IMR-90 (cell line): Measurements from ENCODE around the gene PARG. TPM values are rescaled to one million over a fixed set of nuclear protein-coding genes. Genes with fewer than 3 reads are reported as not detected.

Experiments used
- ATAC-seq: fragments of 200-7000 bp; cut with Tn5 transposase; 2 replicates; pipeline ENCODE4 v1.9.1; 2020; ENCODE audit warnings: low read depth, mild to moderate bottlenecking, moderate library complexity
- BruUV-seq: library from RNA; stranded (reverse); fragments of 400-500 nt; replicated peaks from 2 replicates; lab custom pipeline; 2021; lab: Mats Ljungman, UMichigan
- CTCF ChIA-PET: fragments of 300-600 bp; formaldehyde crosslinking; extraction: SDS; loops from one replicate; lab custom pipeline; 2021; ENCODE audit warnings: antibody characterized with exemption; lab: Yijun Ruan, JAX
- POLR2A ChIA-PET: fragments of 300-600 bp; sonication (Branson Sonifier 250); formaldehyde crosslinking; loops from one replicate; lab custom pipeline; 2022; ENCODE audit warnings: antibody characterized with exemption; ENCODE audit not compliant: unreplicated experiment; lab: Charles Lee
- DNase-seq: peaks from one replicate; pipeline ENCODE4 v3.0.0; 2013
- H2AFZ ChIP-seq: replicated peaks from 2 replicates; pipeline ENCODE3; 2013; ENCODE audit warnings: low read length, mild to moderate bottlenecking; ENCODE audit not compliant: poor library complexity
- H2AK5ac ChIP-seq: 2 replicates; pipeline ENCODE4 v1.6.1; 2013; ENCODE audit warnings: low read depth, low read length, inconsistent platforms
- H2AK9ac ChIP-seq: replicated peaks from 2 replicates; pipeline ENCODE3; 2013; ENCODE audit warnings: mild to moderate bottlenecking, low read depth, low read length, moderate library complexity; ENCODE audit not compliant: poor library complexity
- H2BK120ac ChIP-seq: 2 replicates; pipeline ENCODE4 v1.6.1; 2013; ENCODE audit warnings: low read depth, low read length, inconsistent platforms
- H2BK15ac ChIP-seq: 3 replicates; pipeline ENCODE4 v1.6.1; 2013; ENCODE audit warnings: low read depth, low read length, inconsistent platforms
- H2BK20ac ChIP-seq: 2 replicates; pipeline ENCODE4 v1.6.1; 2013; ENCODE audit warnings: low read depth, mild to moderate bottlenecking, inconsistent platforms, low read length, moderate library complexity
- H2BK5ac ChIP-seq: 2 replicates; pipeline ENCODE4 v1.6.1; 2013; ENCODE audit warnings: mild to moderate bottlenecking, low read depth, low read length, inconsistent platforms; ENCODE audit not compliant: poor library complexity, severe bottlenecking
- H3K14ac ChIP-seq: replicated peaks from 2 replicates; pipeline ENCODE4 v1.6.1; 2013; ENCODE audit warnings: low read depth, low read length, inconsistent platforms
- H3K18ac ChIP-seq: 2 replicates; pipeline ENCODE4 v1.6.1; 2013; ENCODE audit warnings: low read depth, low read length, control low read depth
- H3K23ac ChIP-seq: 2 replicates; pipeline ENCODE4 v1.6.1; 2013; ENCODE audit warnings: low read depth, low read length, inconsistent platforms
- H3K27ac ChIP-seq: 2 replicates; pipeline ENCODE4 v1.5.1; 2013; ENCODE audit warnings: mild to moderate bottlenecking, control low read depth, low read length; ENCODE audit not compliant: insufficient read depth
- H3K27me3 ChIP-seq: 2 replicates; pipeline ENCODE4 v1.6.1; 2013; ENCODE audit warnings: low read length; ENCODE audit not compliant: control insufficient read depth, insufficient read depth
- H3K36me3 ChIP-seq: 2 replicates; pipeline ENCODE4 v1.6.1; 2013; ENCODE audit warnings: low read length, mixed read lengths; ENCODE audit not compliant: control insufficient read depth, insufficient read depth
- H3K4ac ChIP-seq: 2 replicates; pipeline ENCODE4 v1.6.1; 2013; ENCODE audit warnings: low read depth, low read length, inconsistent platforms
- H3K4me1 ChIP-seq: 2 replicates; pipeline ENCODE4 v1.6.1; 2013; ENCODE audit warnings: low read length, mixed read lengths; ENCODE audit not compliant: control insufficient read depth, insufficient read depth
- H3K4me2 ChIP-seq: 2 replicates; pipeline ENCODE4 v1.6.1; 2013; ENCODE audit warnings: low read depth, mild to moderate bottlenecking, control low read depth, low read length, moderate library complexity
- H3K4me3 ChIP-seq: 2 replicates; pipeline ENCODE4 v1.5.1; 2013; ENCODE audit warnings: low read depth, mild to moderate bottlenecking, control low read depth, low read length, moderate library complexity; ENCODE audit not compliant: insufficient read depth
- H3K56ac ChIP-seq: 2 replicates; pipeline ENCODE4 v1.6.1; 2013; ENCODE audit warnings: low read length, inconsistent platforms; ENCODE audit not compliant: insufficient read depth; ENCODE audit errors: extremely low read depth
- H3K79me1 ChIP-seq, 2 experiments: 2 replicates each; pipeline ENCODE4 v1.6.1; 2013; ENCODE audit warnings: low read length in 2 of 2, inconsistent platforms in 1 of 2, low read depth in 1 of 2
- H3K9ac ChIP-seq: 2 replicates; pipeline ENCODE4 v1.6.1; 2013; ENCODE audit warnings: low read depth, low read length, control low read depth
- H3K9me1 ChIP-seq: 2 replicates; pipeline ENCODE4 v1.6.1; 2013; ENCODE audit warnings: low read length, inconsistent platforms; ENCODE audit not compliant: insufficient read depth
- H3K9me3 ChIP-seq: 2 replicates; pipeline ENCODE4 v1.6.1; 2013; ENCODE audit warnings: low read length; ENCODE audit not compliant: control insufficient read depth, insufficient read depth
- H4K20me1 ChIP-seq: 2 replicates; pipeline ENCODE4 v1.6.1; 2013; ENCODE audit warnings: low read length, inconsistent platforms; ENCODE audit not compliant: insufficient read depth
- H4K5ac ChIP-seq: 2 replicates; pipeline ENCODE4 v1.6.1; 2013; ENCODE audit warnings: mild to moderate bottlenecking, low read depth, low read length, control low read depth
- H4K8ac ChIP-seq, 2 experiments: 2 replicates each; pipeline ENCODE4 v1.6.1; 2013; ENCODE audit warnings: low read depth in 2 of 2, low read length in 2 of 2, control low read depth in 1 of 2, inconsistent platforms in 1 of 2
- H4K91ac ChIP-seq: 2 replicates; pipeline ENCODE4 v1.6.1; 2013; ENCODE audit warnings: low read depth, low read length, inconsistent platforms; ENCODE audit not compliant: insufficient read depth
- BHLHE40 ChIP-seq: fragments of 150-350 bp; IDR thresholded peaks from 2 replicates; pipeline ENCODE4 v1.6.1; 2016; ENCODE audit warnings: mild to moderate bottlenecking, low read depth, low read length
- CEBPB ChIP-seq: IDR thresholded peaks from 2 replicates; pipeline ENCODE4 v1.6.1; 2012; ENCODE audit warnings: low read depth, low read length, improper control_type of control experiment
- CHD1 ChIP-seq: IDR thresholded peaks from 2 replicates; pipeline ENCODE4 v1.6.1; 2012; ENCODE audit warnings: low read depth, low read length, improper control_type of control experiment
- CTCF ChIP-seq: conservative IDR thresholded peaks from 2 replicates; pipeline ENCODE4 v1.5.1; 2012; ENCODE audit warnings: mild to moderate bottlenecking, low read depth, low read length, improper control_type of control experiment
- ELK1 ChIP-seq: fragments of 150-350 bp; IDR thresholded peaks from 2 replicates; pipeline ENCODE4 v1.6.1; 2016; ENCODE audit warnings: low read depth, mild to moderate bottlenecking, low read length, moderate library complexity, borderline replicate concordance
- FOS ChIP-seq: fragments of 150-350 bp; IDR thresholded peaks from 2 replicates; pipeline ENCODE4 v1.6.1; 2016; ENCODE audit warnings: low read depth, low read length
- MAFK ChIP-seq: IDR thresholded peaks from 2 replicates; pipeline ENCODE4 v1.6.1; 2012; ENCODE audit warnings: low read depth, low read length, improper control_type of control experiment
- MAZ ChIP-seq: IDR thresholded peaks from 2 replicates; pipeline ENCODE4 v1.6.1; 2012; ENCODE audit warnings: low read depth, mild to moderate bottlenecking, low read length, improper control_type of control experiment, moderate library complexity, borderline replicate concordance
- MXI1 ChIP-seq: IDR thresholded peaks from 2 replicates; pipeline ENCODE4 v1.6.1; 2012; ENCODE audit warnings: low read depth, mild to moderate bottlenecking, low read length, moderate library complexity, borderline replicate concordance
- NFE2L2 ChIP-seq: fragments of 150-350 bp; IDR thresholded peaks from 2 replicates; pipeline ENCODE4 v1.6.1; 2016; ENCODE audit warnings: low read depth, mild to moderate bottlenecking, low read length
- POLR2A ChIP-seq: IDR thresholded peaks from 2 replicates; pipeline ENCODE4 v1.6.1; 2012; ENCODE audit warnings: mild to moderate bottlenecking, low read depth, low read length
- RAD21 ChIP-seq: IDR thresholded peaks from 2 replicates; pipeline ENCODE4 v1.6.1; 2012; ENCODE audit warnings: low read length, improper control_type of control experiment
- RCOR1 ChIP-seq: IDR thresholded peaks from 2 replicates; pipeline ENCODE4 v1.6.1; 2012; ENCODE audit warnings: mild to moderate bottlenecking, low read length, improper control_type of control experiment; ENCODE audit not compliant: insufficient replicate concordance
- RFX5 ChIP-seq: IDR thresholded peaks from 2 replicates; pipeline ENCODE4 v1.8.0; 2012; ENCODE audit warnings: low read depth, mild to moderate bottlenecking, low read length, moderate library complexity
- SMC3 ChIP-seq: fragments of 150-350 bp; IDR thresholded peaks from 2 replicates; pipeline ENCODE4 v1.6.1; 2016; ENCODE audit warnings: low read depth, mild to moderate bottlenecking, antibody characterized with exemption, low read length, moderate library complexity
- USF2 ChIP-seq: fragments of 150-350 bp; IDR thresholded peaks from 2 replicates; pipeline ENCODE4 v1.6.1; 2017; ENCODE audit warnings: mild to moderate bottlenecking, antibody characterized with exemption, low read length, low read depth
- WGBS, 2 experiments: methylation state at CpG; one replicate each; pipeline versions ENCODE4 v1.1.5 to v1.1.7; 2013; ENCODE audit warnings: missing lambda C conversion rate in 2 of 2; ENCODE audit not compliant: insufficient read length in 1 of 2; ENCODE audit errors: extremely low coverage in 2 of 2; 5-methylcytosine and 5-hydroxymethylcytosine counted together
- dilution Hi-C: fragments of 300-500 bp; cut with HindIII; formaldehyde crosslinking; loops from one replicate; pipeline ENCODE4 v1.14.3; 2018; ENCODE audit warnings: low sequenced_read_pairs; ENCODE audit not compliant: unreplicated experiment
- in situ Hi-C: fragments of 300-500 bp; cut with MboI; formaldehyde crosslinking; loops from 3 replicates; pipeline ENCODE4 v1.14.3; 2019; ENCODE audit warnings: low sequenced_read_pairs, inconsistent platforms, mixed read lengths
- intact Hi-C: fragments of 100-400 bp; cut with micrococcal nuclease; formaldehyde crosslinking; loops from 2 replicates; pipeline ENCODE4 v1.10.0; 2022
- polyA plus RNA-seq, 3 experiments: library from polyadenylated mRNA; depleted of rRNA; stranded (reverse); fragments of >200 nt; gene quantifications; 2 replicates each; pipeline ENCODE4 v1.2.3, GENCODE V29; 2012; ENCODE audit warnings: low replicate concordance in 1 of 3
- total RNA-seq: library from RNA; depleted of rRNA; stranded (reverse); fragments of >200 nt; gene quantifications from 2 replicates; pipeline ENCODE4 v1.2.3, GENCODE V29; 2012

The PARG gene
- total and polyA plus RNA-seq, 2 of the 4 experiments (the other 2 are of a cell fraction) = 8.6 to 24.4 TPM

GRCh38 chr10:49798275-49798674, 143.6 kb downstream of the PARG start:
- no peak overlapping the region for H3K56ac ChIP-seq
- H3K4me1 ChIP-seq = no peaks in the 10 kb centered on the region
- DNase-seq (no peak), ATAC-seq (no peak)
- H3K9ac ChIP-seq = no peak overlapping the region
- H2AK5ac ChIP-seq = no peak overlapping the region
- no peak overlapping the region for H3K23ac ChIP-seq
- H4K8ac ChIP-seq = no peak overlapping the region
- dilution Hi-C loops = no loop called here
- no peak overlapping the region for H2BK5ac ChIP-seq
- H2AFZ ChIP-seq = no peak overlapping the region
- H3K9me1 ChIP-seq = no peaks in the 10 kb centered on the region
- no peaks in the 10 kb centered on the region for H3K27me3 ChIP-seq
- no peak overlapping the region for H3K4me3 ChIP-seq
- no peaks in the 10 kb centered on the region for H4K20me1 ChIP-seq
- H2BK15ac ChIP-seq = no peak overlapping the region
- CTCF ChIA-PET = no interaction called here
- H3K9me3 ChIP-seq = no peaks in the 10 kb centered on the region
- WGBS, 2 experiments = no CpG with 5 or more reads among the region's 4 CpGs
- in situ Hi-C loops = no loop called here
- no peaks in the 10 kb centered on the region for H3K36me3 ChIP-seq
- H3K27ac ChIP-seq = no peak overlapping the region
- no peak overlapping the region for H4K5ac ChIP-seq
- TF ChIP-seq NFE2L2 = no peak
- TF ChIP-seq RAD21 = no peak
- TF ChIP-seq FOS = no peak
- no peak for TF ChIP-seq RFX5
- TF ChIP-seq MXI1 = no peak
- TF ChIP-seq CHD1 = no peak
- TF ChIP-seq RCOR1 = no peak
- no peak for TF ChIP-seq BHLHE40
- no peak for TF ChIP-seq MAZ
- TF ChIP-seq CEBPB = no peak
- no peak for TF ChIP-seq USF2
- no peak for TF ChIP-seq CTCF
- TF ChIP-seq POLR2A = no peak
- TF ChIP-seq MAFK = no peak
- TF ChIP-seq SMC3 = no peak
- no peak for TF ChIP-seq ELK1
- H2AK9ac ChIP-seq = no peak overlapping the region
- no peak overlapping the region for H3K18ac ChIP-seq
- H3K14ac ChIP-seq = no peak overlapping the region
- POLR2A ChIA-PET = no interaction called here
- H2BK20ac ChIP-seq = no peak overlapping the region
- no TSS peak for BruUV-seq
- no peak overlapping the region for H3K4me2 ChIP-seq
- H4K91ac ChIP-seq = no peak overlapping the region
- no peak overlapping the region for H2BK120ac ChIP-seq
- intact Hi-C loops = no loop called here
- H3K79me1 ChIP-seq = no peaks in the 10 kb centered on the region
- H3K4ac ChIP-seq = no peak overlapping the region
